PC-9 (cell line): ENCODE measurements around the gene JARID2.

ENCODE experiments used
- EZH2 ChIP-seq: fragments of 200-600 bp; sonication (generic); IDR thresholded peaks from 2 replicates; pipeline ENCODE4 v1.8.0; 2017; ENCODE audit warnings: antibody characterized with exemption, low read depth
- TF ChIP-seq, protein P1 (sequence below): fragments of 200-600 bp; sonication (generic); conservative IDR thresholded peaks from 2 replicates; pipeline ENCODE4 v1.6.1; 2017; ENCODE audit warnings: mixed run types, antibody characterized with exemption, mild to moderate bottlenecking, moderate library complexity

DNA sequence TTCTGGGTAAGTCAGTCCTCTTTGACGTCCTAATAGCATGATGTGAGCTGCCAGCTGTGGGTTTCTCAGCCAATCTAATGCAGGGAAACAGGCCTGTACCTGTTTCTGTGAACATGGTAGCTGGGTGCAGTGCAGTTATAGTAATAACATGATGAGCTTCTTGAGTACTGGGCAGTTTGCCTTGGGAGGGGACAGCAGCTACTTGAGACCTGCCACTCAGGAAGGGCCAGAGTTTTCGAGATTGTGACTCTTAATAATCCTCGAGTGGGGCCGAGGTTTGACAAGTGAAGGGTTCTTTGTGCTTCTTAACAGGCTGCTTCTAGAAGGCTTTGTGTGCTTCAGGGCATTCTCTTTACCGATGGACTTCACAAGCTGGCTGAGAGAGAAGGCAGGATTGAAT is 180.1 kb downstream of the JARID2 start:
- TF ChIP-seq EZH2, result no peak
- TF ChIP-seq, protein P1, sequence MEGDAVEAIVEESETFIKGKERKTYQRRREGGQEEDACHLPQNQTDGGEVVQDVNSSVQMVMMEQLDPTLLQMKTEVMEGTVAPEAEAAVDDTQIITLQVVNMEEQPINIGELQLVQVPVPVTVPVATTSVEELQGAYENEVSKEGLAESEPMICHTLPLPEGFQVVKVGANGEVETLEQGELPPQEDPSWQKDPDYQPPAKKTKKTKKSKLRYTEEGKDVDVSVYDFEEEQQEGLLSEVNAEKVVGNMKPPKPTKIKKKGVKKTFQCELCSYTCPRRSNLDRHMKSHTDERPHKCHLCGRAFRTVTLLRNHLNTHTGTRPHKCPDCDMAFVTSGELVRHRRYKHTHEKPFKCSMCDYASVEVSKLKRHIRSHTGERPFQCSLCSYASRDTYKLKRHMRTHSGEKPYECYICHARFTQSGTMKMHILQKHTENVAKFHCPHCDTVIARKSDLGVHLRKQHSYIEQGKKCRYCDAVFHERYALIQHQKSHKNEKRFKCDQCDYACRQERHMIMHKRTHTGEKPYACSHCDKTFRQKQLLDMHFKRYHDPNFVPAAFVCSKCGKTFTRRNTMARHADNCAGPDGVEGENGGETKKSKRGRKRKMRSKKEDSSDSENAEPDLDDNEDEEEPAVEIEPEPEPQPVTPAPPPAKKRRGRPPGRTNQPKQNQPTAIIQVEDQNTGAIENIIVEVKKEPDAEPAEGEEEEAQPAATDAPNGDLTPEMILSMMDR, result no peak
